OCI-LY1 (cell line): ENCODE results near the gene EPYC.

Source experiments
- CTCF ChIP-seq: fragments of 200-600 bp; sonication (generic), shearing (Covaris generic); IDR thresholded peaks from 2 replicates; pipeline ENCODE4 v1.5.1; 2017; ENCODE audit warnings: mild to moderate bottlenecking, antibody characterized with exemption, low read length, moderate library complexity, mixed read lengths
- EZH2 ChIP-seq: fragments of 200-600 bp; sonication (generic), shearing (Covaris generic); IDR thresholded peaks from 2 replicates; pipeline ENCODE4 v1.8.0; 2017; ENCODE audit warnings: borderline replicate concordance, mixed run types, mild to moderate bottlenecking, antibody characterized with exemption, low read length, moderate library complexity, mixed read lengths

GRCh38 chr12:90937651-90938050 lies 67.1 kb downstream of the EPYC start:
- no peak for TF ChIP-seq CTCF
- TF ChIP-seq EZH2, result no peak
